IgD-negative memory B cell (primary cell): Measurements from ENCODE around the gene MYH14. TPM values are rescaled to one million over a fixed set of nuclear protein-coding genes. Genes with fewer than 3 reads are reported as not detected.
A peak's percentile ranks its signal among the peaks of the same experiment; 100 is the strongest.

Source experiments
- H3K27ac Mint-ChIP-seq, 3 donors: one replicate each; pipeline ENCODE4 v1.8.0; 2020 to 2022; ENCODE audit warnings: mild to moderate bottlenecking in 3 of 3, mixed read lengths in 3 of 3, moderate library complexity in 1 of 3
- H3K27me3 Mint-ChIP-seq: one replicate; pipeline ENCODE4 v1.8.0; 2021; ENCODE audit warnings: mixed read lengths
- H3K36me3 Mint-ChIP-seq: one replicate; pipeline ENCODE4 v1.8.0; 2020; ENCODE audit warnings: mild to moderate bottlenecking, mixed read lengths
- H3K4me1 Mint-ChIP-seq, 3 donors: one replicate each; pipeline ENCODE4 v1.8.0; 2020 to 2022; ENCODE audit warnings: mixed read lengths in 3 of 3, mild to moderate bottlenecking in 1 of 3
- H3K4me3 Mint-ChIP-seq, 4 donors: one replicate each; pipeline ENCODE4 v1.8.0; 2020 to 2022; ENCODE audit warnings: mild to moderate bottlenecking in 4 of 4, mixed read lengths in 4 of 4, moderate library complexity in 3 of 4
- H3K9me3 Mint-ChIP-seq, 3 donors: one replicate each; pipeline ENCODE4 v1.8.0; 2020 to 2021; ENCODE audit warnings: mixed read lengths in 3 of 3, mild to moderate bottlenecking in 1 of 3
- polyA plus RNA-seq: library from polyadenylated mRNA; unstranded; fragments of 300-500 nt; fragmentation: Illumina TruSeq; gene quantifications from one replicate; pipeline ENCODE4 v1.2.3, GENCODE V29; 2021

The MYH14 gene
- polyA plus RNA-seq, 1 donor from 2014 or later, result not detected

DNA sequence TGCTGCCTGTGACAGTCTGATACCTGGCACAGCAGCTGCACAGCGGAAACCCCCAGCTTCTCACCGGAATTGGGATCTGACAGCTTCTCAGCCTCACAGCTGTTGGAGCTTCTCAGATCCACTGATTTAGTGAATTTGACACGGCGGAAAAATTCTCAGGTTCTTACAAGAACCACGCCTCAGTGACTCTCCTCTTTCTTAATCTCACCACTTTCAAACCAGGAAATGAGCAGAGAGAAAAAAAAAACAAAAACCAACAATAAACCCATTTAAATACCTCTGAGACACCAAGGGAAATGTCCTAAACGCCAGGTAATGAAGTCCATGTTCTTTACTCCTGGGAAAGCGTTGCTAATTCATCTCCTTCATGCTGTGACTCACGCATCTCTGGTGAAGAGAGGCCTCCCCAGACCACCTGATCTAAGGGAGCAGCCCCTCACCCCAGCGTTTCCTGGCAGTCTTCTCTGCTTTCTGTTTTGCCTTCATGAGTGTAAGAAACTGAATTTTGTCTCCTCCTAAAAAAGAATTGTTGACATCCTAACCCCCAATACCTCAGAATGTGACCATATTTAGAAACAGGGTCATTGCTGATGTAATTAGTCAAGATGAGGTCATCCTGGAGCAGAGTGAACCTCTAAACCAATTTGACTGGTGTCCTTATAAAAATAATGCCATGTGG, 24.4 kb upstream of the MYH14 start:
- no peak overlapping the region for H3K27ac Mint-ChIP-seq
- H3K9me3 Mint-ChIP-seq, result peaks cover 2 to 7% (median 4%) of the 10 kb centered on the region in 3 donors
- H3K4me3 Mint-ChIP-seq, result no peak overlapping the region
- peaks cover 13% of the 10 kb centered on the region for H3K27me3 Mint-ChIP-seq
- peaks cover 1% of the 10 kb centered on the region for H3K36me3 Mint-ChIP-seq
- no peaks in the 10 kb centered on the region for H3K4me1 Mint-ChIP-seq

DNA sequence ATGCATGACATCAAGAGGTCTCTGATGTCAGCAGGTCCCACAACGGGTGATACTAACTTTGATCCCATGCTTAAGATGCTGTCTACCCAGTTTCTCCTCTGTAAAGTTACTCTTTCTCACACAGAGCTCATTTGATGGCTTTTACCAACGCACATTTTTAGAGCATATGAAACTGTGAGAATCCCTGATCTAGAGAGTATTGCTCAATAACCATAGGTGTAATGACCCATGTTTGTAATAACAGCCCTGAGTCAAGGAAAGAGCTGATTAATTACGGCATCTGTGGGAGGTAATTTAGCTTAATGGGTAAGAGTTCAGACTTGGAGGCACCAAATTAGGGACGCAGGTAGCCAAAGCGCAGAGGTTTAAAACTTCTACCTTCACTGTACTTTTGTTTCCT, 22.3 kb upstream of the MYH14 start:
- Mint-ChIP-seq H3K27ac (no peak overlapping the region), H3K4me3 (no peak overlapping the region), H3K36me3 (no peaks in the 10 kb centered on the region), H3K27me3 (peaks cover 9% of the 10 kb centered on the region), H3K9me3 (peaks cover 4 to 7% (median 5%) of the 10 kb centered on the region in 3 donors), H3K4me1 (no peaks in the 10 kb centered on the region)

- Mint-ChIP-seq H3K36me3 (no peaks in the 10 kb centered on the region), H3K27me3 (peaks cover 6% of the 10 kb centered on the region), H3K9me3 (peaks cover 4 to 7% (median 4%) of the 10 kb centered on the region in 3 donors), H3K27ac (no peak overlapping the region), H3K4me3 (no peak overlapping the region), H3K4me1 (no peaks in the 10 kb centered on the region)
These were observed 19.2 kb upstream of the MYH14 start for GRCh38 chr19:50184196-50184595.

DNA sequence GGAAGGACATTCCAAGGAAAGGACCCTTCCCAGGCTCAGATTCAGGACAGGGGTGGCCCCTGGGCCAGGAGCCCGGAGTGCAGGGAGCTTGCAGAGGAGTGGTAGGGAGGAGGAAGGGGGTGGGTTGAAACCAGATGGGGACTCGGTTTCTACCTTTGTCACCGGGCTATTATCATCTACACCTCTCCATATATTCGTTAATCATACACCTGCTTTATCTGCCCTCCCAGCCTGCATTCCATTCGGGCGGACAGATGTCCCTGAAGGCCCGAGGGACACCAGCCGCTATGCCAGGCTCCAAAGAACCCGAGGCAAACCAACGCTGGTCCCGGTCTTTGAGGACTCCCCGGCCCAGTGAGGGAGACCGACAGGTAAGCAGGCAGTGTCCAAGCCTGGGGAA, 15.5 kb upstream of the MYH14 start:
- Mint-ChIP-seq H3K9me3 (peaks cover 4 to 5% (median 5%) of the 10 kb centered on the region in 3 donors), H3K27me3 (peaks cover 9% of the 10 kb centered on the region), H3K4me3 (no peak overlapping the region), H3K4me1 (no peaks in the 10 kb centered on the region), H3K27ac (no peak overlapping the region), H3K36me3 (no peaks in the 10 kb centered on the region)

DNA sequence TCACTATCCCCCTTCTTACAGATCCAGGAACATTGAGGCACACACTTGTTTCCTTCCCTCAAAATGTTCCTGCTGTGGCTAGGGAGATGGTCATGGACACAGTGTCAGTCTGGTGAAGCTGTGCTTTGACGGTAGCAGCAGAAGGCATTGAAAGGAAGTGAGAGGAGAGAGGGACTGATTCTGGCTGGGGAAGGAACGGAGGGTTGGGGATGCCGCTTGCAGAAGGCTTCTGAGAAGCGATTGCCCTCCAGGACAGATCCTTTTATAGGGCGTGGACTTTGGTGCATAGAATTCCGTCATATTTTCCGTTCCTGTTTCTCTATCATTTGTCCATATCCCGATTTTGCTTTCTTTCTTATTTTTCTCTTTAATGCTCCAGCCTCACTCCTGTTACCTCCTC, 14.1 kb upstream of the MYH14 start:
- Mint-ChIP-seq H3K36me3 (no peaks in the 10 kb centered on the region), H3K27me3 (peaks cover 14% of the 10 kb centered on the region), H3K9me3 (peaks cover 4 to 8% (median 5%) of the 10 kb centered on the region in 3 donors), H3K27ac (no peak overlapping the region), H3K4me1 (no peaks in the 10 kb centered on the region), H3K4me3 (no peak overlapping the region)

DNA sequence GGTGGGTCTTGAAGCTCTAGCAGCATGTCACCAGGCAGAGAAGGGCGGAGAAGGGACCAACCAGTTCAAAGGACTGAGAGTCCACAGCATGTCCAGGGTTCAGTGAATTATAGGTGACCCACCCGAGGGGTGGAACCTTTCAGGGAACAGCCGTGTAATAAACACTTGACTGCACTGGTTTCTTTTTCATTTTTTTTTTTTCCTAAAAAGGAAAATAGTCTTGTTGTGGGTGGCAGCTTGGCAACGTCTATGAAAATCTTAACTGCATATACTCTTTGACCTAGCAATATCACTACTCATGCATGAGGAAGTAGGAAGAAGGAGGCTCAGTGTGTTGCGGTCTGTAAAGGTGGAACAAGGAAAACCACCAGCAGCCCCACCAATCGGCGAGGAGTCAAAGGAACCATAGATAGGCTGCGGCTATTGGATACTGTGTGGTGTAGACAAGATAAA, 13.0 kb upstream of the MYH14 start:
- Mint-ChIP-seq H3K27me3 (peaks cover 15% of the 10 kb centered on the region), H3K4me3 (peak overlapping the region in 1 of 4 donors; percentile 13), H3K27ac (no peak overlapping the region), H3K36me3 (no peaks in the 10 kb centered on the region), H3K4me1 (no peaks in the 10 kb centered on the region), H3K9me3 (peaks cover 4 to 8% (median 5%) of the 10 kb centered on the region in 3 donors)

GRCh38 chr19:50191216-50191615, 12.2 kb upstream of the MYH14 start:
- Mint-ChIP-seq H3K4me3 (no peak overlapping the region), H3K27me3 (peaks cover 21% of the 10 kb centered on the region), H3K36me3 (no peaks in the 10 kb centered on the region), H3K4me1 (no peaks in the 10 kb centered on the region), H3K9me3 (peaks cover 4 to 6% (median 5%) of the 10 kb centered on the region in 3 donors), H3K27ac (no peak overlapping the region)

- H3K4me1 Mint-ChIP-seq, result no peaks in the 10 kb centered on the region
- H3K27me3 Mint-ChIP-seq, result peaks cover 21% of the 10 kb centered on the region
- H3K27ac Mint-ChIP-seq, result no peak overlapping the region
- H3K4me3 Mint-ChIP-seq, result peak overlapping the region in 1 of 4 donors; percentile 79
- H3K9me3 Mint-ChIP-seq, result peaks cover 0 to 6% (median 5%) of the 10 kb centered on the region in 3 donors
- no peaks in the 10 kb centered on the region for H3K36me3 Mint-ChIP-seq
These were observed 10.8 kb upstream of the MYH14 start for GRCh38 chr19:50192463-50193211.

GRCh38 chr19:50195224-50195623, 8.2 kb upstream of the MYH14 start:
- H3K9me3 Mint-ChIP-seq, result peaks cover 0 to 6% (median 2%) of the 10 kb centered on the region in 3 donors
- no peak overlapping the region for H3K27ac Mint-ChIP-seq
- H3K4me3 Mint-ChIP-seq, result peak overlapping the region in 1 of 4 donors; percentile 53
- H3K27me3 Mint-ChIP-seq, result peaks cover 25% of the 10 kb centered on the region
- peaks cover 0 to 2% (median 0%) of the 10 kb centered on the region in 3 donors for H3K4me1 Mint-ChIP-seq
- no peaks in the 10 kb centered on the region for H3K36me3 Mint-ChIP-seq

DNA sequence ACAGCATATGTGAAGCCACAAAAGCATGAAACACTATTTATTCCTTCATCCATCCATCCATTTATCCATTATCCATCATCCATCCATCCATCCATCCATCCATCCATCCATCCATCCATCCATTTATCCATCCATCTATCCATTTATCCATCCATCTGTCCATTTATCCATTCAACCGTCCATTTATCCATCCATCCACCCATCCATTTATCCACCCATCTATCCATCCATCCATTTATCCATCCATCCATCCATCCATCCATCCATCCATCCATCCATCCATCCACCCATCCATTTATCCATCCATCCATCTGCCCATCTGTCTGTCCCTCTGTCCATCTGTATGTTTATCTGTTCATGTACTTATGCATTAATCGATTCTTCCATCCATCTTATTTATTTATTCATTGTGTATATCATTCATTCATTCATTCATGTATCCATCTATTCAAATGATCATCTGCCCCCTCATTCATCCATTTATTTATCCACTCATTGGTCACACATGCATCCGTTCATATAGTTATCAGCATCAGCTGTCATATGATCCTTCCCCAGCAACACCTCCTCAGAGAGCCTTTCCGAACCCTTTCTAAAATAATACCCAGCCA, 7.0 kb upstream of the MYH14 start:
- peaks cover 0 to 6% (median 0%) of the 10 kb centered on the region in 3 donors for H3K9me3 Mint-ChIP-seq
- no peak overlapping the region for H3K4me3 Mint-ChIP-seq
- H3K27ac Mint-ChIP-seq, result no peak overlapping the region
- H3K4me1 Mint-ChIP-seq, result peaks cover 0 to 2% (median 0%) of the 10 kb centered on the region in 3 donors
- peaks cover 20% of the 10 kb centered on the region for H3K27me3 Mint-ChIP-seq
- no peaks in the 10 kb centered on the region for H3K36me3 Mint-ChIP-seq

- H3K9me3 Mint-ChIP-seq, result peaks cover 0 to 6% (median 0%) of the 10 kb centered on the region in 3 donors
- H3K27me3 Mint-ChIP-seq, result peaks cover 27% of the 10 kb centered on the region
- no peak overlapping the region for H3K4me3 Mint-ChIP-seq
- no peak overlapping the region for H3K27ac Mint-ChIP-seq
- H3K36me3 Mint-ChIP-seq, result peaks cover 4% of the 10 kb centered on the region
- peaks cover 0 to 2% (median 0%) of the 10 kb centered on the region in 3 donors for H3K4me1 Mint-ChIP-seq
These were observed 6.1 kb upstream of the MYH14 start for GRCh38 chr19:50197348-50197747.

- H3K27ac Mint-ChIP-seq, result no peak overlapping the region
- H3K9me3 Mint-ChIP-seq, result peaks cover 0 to 6% (median 0%) of the 10 kb centered on the region in 3 donors
- H3K4me3 Mint-ChIP-seq, result no peak overlapping the region
- H3K27me3 Mint-ChIP-seq, result peaks cover 29% of the 10 kb centered on the region
- H3K4me1 Mint-ChIP-seq, result peaks cover 0 to 2% (median 0%) of the 10 kb centered on the region in 3 donors
- peaks cover 4% of the 10 kb centered on the region for H3K36me3 Mint-ChIP-seq
These were observed 4.8 kb upstream of the MYH14 start for GRCh38 chr19:50198431-50199258.

DNA sequence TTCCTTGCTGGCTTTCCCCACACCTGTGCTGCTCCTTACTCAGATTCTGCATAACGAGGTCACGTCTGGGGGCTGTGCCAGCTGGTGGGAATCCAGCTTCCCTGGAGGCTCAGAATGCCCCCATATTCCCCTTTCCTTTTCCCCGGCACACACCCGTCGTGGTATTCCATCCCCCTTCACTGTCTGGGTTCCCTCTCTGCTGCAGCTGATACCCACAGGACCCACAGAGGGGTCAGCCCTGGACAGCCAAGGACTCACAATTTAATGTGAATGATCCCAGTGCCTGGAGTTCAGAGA, 4.2 kb upstream of the MYH14 start:
- peaks cover 0 to 4% (median 0%) of the 10 kb centered on the region in 3 donors for H3K9me3 Mint-ChIP-seq
- peaks cover 31% of the 10 kb centered on the region for H3K27me3 Mint-ChIP-seq
- H3K27ac Mint-ChIP-seq, result no peak overlapping the region
- H3K4me3 Mint-ChIP-seq, result no peak overlapping the region
- peaks cover 4% of the 10 kb centered on the region for H3K36me3 Mint-ChIP-seq
- H3K4me1 Mint-ChIP-seq, result peaks cover 0 to 2% (median 0%) of the 10 kb centered on the region in 3 donors

GRCh38 chr19:50202386-50202785, 1.0 kb upstream of the MYH14 start:
- Mint-ChIP-seq H3K27ac (peak overlapping the region in 1 of 3 donors; percentile 54), H3K36me3 (peaks cover 4% of the 10 kb centered on the region), H3K4me3 (no peak overlapping the region), H3K4me1 (peaks cover 0 to 2% (median 1%) of the 10 kb centered on the region in 3 donors), H3K9me3 (peaks cover 0 to 3% (median 2%) of the 10 kb centered on the region in 3 donors), H3K27me3 (peaks cover 40% of the 10 kb centered on the region)

DNA sequence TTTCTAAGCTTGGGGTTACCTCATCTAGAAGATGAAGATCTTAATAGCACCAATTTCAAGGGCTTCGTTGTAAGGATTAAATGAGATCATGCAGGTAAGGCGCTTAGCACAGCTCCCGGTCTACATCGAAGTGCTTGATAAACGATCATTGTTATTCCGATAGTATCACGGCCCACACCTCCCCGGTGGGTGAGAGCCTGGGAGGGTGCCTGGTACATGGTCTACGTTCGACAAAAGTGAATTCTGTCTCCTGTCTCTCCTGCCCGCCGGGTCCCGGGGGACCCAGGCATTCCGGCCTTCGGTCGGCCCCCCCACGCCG, 501 bp upstream of the MYH14 start:
- Mint-ChIP-seq H3K36me3 (peaks cover 4% of the 10 kb centered on the region), H3K27ac (no peak overlapping the region), H3K9me3 (peaks cover 0 to 4% (median 3%) of the 10 kb centered on the region in 3 donors), H3K27me3 (peaks cover 45% of the 10 kb centered on the region), H3K4me3 (no peak overlapping the region), H3K4me1 (peaks cover 0 to 2% (median 1%) of the 10 kb centered on the region in 3 donors)
